ENCODE measurements around the gene OLR1. TPM values are rescaled to one million over a fixed set of nuclear protein-coding genes. Genes with fewer than 3 reads are reported as not detected.
"Not testable (repeated sequence)": the region's sequence is repeated elsewhere in the genome, so short reads cannot be mapped to it uniquely, and the experiment has no call there.

OLR1 gene
- polyA plus RNA-seq, 4 donors: 0.61 to 1.2 (median 0.81) TPM

DNA sequence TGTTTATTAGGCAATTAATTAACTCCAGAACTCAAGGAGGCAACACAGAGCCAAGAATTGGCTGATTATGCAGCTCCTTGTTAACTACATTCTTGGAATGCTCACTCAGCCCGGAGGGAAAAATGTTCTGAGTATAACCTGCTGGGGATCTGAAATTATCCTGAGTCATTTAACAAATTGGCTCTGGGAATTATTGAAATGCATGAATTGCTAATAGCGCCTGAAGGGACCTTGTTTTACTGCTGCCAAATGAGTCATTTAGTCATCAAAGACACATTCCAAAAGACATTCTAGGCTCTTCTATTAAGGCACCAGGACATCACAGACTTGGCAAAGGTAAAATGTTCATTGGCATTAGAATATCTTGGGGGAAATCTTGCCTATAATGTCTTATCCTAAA is 19.9 kb upstream of the OLR1 start:
- DNase-seq (ENCODE audit: low read depth in 4 of 4, low spot score in 3 of 4): no peak

- peak in 1 of 4 donors; percentile 35 for DNase-seq (ENCODE audit: low read depth in 4 of 4, low spot score in 3 of 4)
Observed at GRCh38 chr12:10190558-10191388, 18.8 kb upstream of the OLR1 start.

GRCh38 chr12:10189653-10190052 is 17.7 kb upstream of the OLR1 start:
- no peak for DNase-seq (ENCODE audit: low read depth in 4 of 4, low spot score in 3 of 4)

DNA sequence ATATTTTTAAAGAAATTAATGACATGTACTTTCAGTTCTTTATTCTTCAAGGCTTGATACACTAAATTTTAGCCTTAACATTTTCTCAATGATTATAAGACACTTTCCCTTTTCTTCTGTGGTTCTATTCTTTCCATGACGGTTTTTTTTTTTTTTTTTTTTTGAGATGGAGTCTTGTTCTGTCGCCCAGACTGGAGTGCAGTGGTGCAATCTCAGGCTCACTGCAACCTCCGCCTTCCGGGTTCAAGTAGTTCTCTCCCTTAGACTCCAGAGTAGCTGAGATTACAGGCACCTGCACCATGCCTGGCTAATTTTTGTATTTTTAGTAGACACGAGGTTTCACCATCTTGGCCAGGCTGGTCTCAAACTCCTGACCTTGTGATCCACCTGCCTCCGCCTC is 15.0 kb upstream of the OLR1 start:
- DNase-seq (ENCODE audit: low read depth in 4 of 4, low spot score in 3 of 4): not testable (repeated sequence)

DNA sequence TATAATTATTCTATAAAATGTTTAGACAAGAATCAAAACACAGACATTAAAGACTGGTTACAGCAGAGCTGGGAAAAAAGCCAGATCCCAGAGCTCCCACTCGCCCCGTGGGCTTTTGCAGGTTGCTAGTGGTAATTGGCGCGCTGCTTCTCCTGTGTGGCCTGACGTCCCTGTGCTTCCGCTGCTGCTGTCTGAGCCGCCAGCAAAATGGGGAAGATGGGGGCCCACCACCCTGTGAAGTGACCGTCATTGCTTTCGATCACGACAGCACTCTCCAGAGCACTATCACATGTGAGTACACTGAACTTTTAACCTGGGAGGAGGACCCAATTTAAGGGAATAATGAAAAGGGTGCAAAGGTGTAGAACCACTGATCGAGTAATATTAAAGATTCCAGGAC is 14.4 kb upstream of the OLR1 start:
- DNase-seq (ENCODE audit: low read depth in 4 of 4, low spot score in 3 of 4): no peak

- DNase-seq (ENCODE audit: low read depth in 4 of 4, low spot score in 3 of 4): no peak
Observed at GRCh38 chr12:10184261-10184843, 12.4 kb upstream of the OLR1 start.

GRCh38 chr12:10182354-10183049 is 10.6 kb upstream of the OLR1 start:
- DNase-seq (ENCODE audit: low read depth in 4 of 4, low spot score in 3 of 4): no peak

DNA sequence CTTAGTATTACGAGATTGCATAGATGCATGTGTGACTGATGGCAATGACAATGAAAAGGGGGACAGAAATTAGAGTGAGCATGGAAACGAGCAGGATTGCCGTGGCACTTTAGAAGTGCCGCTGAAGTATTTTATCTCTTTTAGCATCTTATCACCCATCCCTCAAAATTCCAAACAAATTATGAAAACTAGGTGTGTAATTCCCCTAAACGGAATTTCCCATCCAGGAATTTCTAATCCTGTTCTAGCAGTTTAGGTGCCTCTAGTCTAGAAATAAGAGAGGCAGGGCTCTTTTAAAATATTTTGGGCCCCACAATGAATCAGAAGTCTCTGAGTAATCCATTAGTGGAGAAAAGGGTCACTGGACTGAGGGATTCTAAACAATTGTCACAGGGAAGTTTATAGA is 7.8 kb upstream of the OLR1 start:
- DNase-seq (ENCODE audit: low read depth in 4 of 4, low spot score in 3 of 4): no peak

- peak in 1 of 4 donors; percentile 12 for DNase-seq (ENCODE audit: low read depth in 4 of 4, low spot score in 3 of 4)
Observed at GRCh38 chr12:10178821-10179220, 6.9 kb upstream of the OLR1 start, which contains the start of gene TMEM52B. TSS of gene TMEM52B (plus strand) at chr12:10179032. CDS start at chr12:10179575, 543 bp downstream.

DNA sequence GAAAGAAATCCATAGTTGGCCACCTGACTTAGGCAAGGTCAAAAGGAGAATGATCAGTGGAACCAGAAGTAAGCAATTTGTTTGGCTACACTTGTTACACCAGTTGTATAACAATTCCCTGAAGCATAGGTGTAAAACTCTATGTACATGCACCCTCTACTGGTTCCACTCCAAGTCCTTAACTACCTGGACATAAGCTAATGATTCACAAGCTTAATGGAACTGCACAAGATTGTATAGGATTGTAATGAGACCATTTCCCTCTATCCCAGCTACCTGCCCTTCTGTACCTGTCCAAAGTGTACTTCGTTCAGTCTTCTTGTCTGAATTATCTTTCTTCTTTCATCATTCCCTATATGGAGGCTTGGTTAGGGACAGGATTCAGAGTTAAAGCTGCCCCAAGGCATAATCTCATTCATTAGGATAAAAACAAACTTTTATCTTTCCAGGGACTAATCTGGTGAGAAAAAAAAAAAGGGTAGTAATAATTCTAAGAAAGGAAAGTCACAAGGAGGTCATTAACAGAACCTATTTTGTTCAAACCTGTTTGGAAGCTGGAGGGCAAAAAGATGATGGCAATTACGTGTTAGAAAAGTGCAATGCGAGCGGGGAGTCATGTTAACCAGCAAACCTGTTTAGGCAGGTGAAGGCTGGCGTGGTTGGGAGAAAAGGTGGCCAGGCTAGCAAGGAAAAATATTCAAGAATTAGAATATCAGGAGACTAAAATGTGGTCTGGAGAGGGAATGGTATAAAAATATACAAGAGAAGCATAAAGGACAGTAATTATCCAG is 4.1 kb upstream of the OLR1 start:
- peak in 1 of 4 donors; percentile 56 for DNase-seq (ENCODE audit: low read depth in 4 of 4, low spot score in 3 of 4)

GRCh38 chr12:10174986-10175614 is 3.2 kb upstream of the OLR1 start:
- DNase-seq (ENCODE audit: low read depth in 4 of 4, low spot score in 3 of 4): no peak

DNA sequence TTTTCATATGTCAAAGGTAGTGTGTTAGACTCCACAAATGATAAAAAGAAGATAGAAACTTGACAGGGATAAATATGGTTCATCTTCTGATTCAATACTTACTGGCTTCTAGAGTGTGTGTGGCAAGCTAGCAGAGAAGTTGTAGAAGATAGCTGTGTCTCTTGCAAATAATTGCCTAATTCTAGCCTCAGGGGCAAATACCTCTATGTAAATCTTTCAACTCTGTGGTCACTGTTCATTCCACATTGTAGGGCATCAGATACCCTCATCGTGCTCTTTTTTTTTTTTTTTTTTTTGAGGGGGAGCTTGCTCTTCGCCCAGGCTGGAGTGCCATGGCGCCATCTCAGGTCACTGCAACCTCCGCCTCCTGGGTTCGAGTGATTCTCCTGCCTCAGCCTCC is 1.7 kb downstream of the OLR1 start:
- DNase-seq (ENCODE audit: low read depth in 4 of 4, low spot score in 3 of 4): no peak

DNA sequence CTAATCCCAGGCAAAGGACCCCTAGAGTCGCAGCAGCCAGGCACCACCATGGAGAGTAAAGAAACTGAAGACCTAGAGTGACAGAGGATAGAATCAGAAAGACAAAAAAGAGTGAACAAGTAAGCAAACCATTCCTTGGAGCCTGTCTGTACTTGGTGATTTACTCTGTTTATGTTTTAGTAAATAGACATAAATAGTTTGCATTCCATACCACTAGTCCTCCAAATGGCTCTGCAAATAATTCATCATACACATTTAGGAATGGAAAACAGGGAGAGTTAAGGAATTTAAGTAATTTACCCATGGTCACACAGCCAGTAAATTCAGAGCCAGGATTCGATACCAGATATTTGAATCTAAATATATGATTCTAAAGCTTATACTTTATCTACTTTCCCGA is 2.8 kb downstream of the OLR1 start:
- no peak for DNase-seq (ENCODE audit: low read depth in 4 of 4, low spot score in 3 of 4)

- no peak for DNase-seq (ENCODE audit: low read depth in 4 of 4, low spot score in 3 of 4)
Observed at GRCh38 chr12:10167599-10167998, 4.3 kb downstream of the OLR1 start.

DNA sequence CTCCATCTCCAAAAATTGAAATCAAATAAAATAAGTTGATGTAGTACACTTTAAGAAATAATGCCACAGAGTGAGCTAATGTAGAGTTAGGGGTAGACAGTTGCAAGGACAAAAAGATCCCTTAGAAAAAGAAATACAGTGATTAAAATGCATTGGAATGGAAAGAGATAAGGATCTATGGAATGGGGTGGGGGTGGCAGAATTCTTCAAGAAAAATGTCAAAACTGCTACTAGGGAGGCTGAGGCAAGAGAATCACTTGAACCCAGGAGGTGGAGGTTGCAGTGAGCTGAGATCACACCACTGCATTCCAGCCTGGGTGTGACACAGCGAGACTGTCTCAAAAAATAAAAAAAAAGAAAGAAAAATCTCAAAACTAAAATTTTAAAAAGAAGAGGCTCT is 6.5 kb downstream of the OLR1 start:
- DNase-seq (ENCODE audit: low read depth in 4 of 4, low spot score in 3 of 4): no peak

DNA sequence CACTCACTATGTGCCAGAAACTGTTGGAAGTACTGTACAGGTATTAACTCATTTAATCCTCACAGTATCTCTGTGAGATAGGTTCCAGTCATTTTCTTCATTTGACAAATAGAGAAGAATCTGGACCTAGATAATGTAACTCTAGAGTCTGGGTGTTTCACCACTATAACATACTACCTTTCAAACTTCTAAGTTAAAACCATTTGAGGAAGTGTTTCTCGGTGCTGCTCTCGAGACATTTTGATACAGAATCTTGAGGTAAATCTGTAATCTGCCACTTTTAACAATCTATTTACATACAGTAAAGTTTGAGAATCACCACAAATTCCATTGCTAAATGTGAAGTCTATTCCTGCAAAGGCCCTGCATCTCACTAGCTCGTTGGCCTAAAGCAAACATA is 8.8 kb downstream of the OLR1 start:
- DNase-seq (ENCODE audit: low read depth in 4 of 4, low spot score in 3 of 4): no peak

- DNase-seq (ENCODE audit: low read depth in 4 of 4, low spot score in 3 of 4): no peak
Observed at GRCh38 chr12:10160617-10161385, 11.1 kb downstream of the OLR1 start.

DNA sequence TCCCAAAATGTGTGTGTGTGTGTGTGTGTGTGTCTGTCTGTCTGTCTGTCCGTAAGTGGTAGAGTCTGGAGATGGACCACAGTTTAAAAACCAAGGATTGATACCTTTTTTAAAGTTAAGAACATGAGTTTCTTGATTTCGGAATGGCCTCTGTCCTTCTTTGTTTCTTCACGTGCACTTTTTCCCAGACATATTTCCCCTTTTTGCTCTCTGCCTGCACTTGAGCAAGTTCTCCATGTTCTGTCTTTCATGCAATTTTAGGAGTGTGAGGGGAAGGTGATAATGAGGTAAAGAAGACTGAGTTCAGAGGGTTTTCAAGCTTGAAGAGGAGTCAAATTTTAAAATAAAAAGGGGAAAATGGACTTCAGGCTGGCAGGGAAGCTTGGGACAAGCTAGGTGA is 12.7 kb downstream of the OLR1 start:
- DNase-seq (ENCODE audit: low read depth in 4 of 4, low spot score in 3 of 4): no peak

DNA sequence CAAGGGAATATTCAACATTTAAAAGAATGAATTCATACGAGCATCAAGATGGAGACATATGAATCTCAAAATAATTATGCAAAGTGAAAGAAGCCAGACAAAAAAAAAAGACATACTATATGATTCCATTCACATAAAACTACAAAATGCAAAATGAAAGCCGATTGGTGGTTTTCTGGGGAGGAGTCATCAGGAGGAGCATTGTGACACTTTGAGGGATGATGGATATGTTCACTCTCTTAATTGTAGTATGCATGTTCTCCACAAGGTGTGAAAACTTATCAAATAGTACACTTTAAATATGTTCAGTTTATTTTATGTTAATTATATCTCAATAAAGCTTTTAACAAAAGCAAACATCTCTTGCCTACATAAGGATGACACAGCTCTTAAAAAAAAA is 13.5 kb downstream of the OLR1 start:
- DNase-seq (ENCODE audit: low read depth in 4 of 4, low spot score in 3 of 4): no peak

- no peak for DNase-seq (ENCODE audit: low read depth in 4 of 4, low spot score in 3 of 4)
Observed at GRCh38 chr12:10155966-10156365, 16.0 kb downstream of the OLR1 start.
